Activated CD4-positive, CD25-positive, alpha-beta regulatory T cell (primary cell): ENCODE measurements around the gene SPATS2.
"Not testable (repeated sequence)": the region's sequence is repeated elsewhere in the genome, so short reads cannot be mapped to it uniquely, and the experiment has no call there.

Experiments used
- DNase-seq, 4 experiments: peaks; one replicate each; lab custom pipeline; 2025; lab: John Stamatoyannopoulos, UW

Gene SPATS2

DNA sequence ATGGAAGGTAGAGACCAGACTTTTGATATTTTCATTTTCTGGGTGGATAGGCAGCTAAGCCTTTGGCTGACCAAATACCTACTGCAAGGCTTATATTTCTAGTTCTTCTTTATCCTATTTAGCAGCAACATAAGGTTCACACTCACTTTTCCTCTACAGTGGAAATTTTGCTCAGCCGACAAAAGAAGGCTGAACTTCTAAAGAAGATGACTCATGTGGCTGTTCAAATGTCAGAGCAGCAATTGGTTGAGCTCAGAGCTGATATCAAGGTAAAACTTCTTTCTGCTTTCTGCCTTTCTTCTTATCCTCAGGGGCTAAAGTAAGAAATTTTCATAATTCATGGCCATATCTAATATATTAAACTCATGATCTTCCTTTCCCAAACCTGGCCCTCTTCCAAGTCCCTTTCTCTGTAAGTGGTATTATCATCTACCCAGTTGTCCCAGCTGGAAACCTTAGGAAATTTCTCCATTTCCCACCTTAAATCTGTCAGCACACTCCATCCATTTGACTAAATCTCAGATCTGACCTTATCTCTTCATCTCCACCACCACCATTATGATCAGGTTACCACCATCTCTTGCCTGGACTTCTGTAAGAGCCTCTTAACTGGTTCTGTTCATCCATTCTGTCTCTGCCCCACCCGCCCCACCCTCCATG is 151.8 kb downstream of the SPATS2 start:
- no peak for DNase-seq

DNA sequence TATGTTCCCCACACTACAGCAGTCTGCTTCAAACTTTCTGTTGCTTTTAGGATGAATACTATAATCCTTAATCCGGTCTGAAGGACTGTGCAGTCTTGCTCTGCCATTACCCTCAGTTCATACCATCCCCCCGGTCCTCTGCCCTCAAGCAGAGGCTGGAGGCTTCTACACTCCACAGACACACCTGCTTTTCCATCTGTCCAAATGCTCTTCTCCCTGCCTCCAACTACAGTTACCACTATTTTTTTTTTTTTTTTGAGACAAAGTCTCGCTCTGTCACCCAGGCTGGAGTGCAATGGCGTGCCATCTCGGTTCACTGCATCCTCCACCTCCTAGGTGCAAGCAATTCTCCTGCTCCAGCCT is 152.3 kb downstream of the SPATS2 start:
- DNase-seq: no peak

DNA sequence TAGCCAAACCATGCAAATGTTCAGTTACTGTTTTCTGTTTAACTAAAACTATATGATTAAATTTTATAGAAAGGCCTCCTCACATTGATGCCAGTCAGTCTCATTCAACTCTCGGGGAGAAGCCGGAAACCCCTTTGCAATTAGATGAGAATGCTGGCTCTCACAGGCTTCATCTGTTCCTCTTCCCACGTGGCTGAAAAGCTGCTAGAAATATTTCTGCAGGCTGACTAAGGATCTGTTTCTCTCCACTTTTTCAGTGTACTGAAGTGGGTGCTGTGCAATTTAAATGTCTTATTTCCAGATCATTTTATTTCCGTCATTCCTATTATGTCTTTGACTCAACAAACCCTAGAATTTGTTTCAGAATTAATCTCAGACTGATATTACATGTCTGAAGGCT is 154.1 kb downstream of the SPATS2 start:
- DNase-seq: no peak

GRCh38 chr12:49524660-49525324 is 157.5 kb downstream of the SPATS2 start:
- DNase-seq: no peak

DNA sequence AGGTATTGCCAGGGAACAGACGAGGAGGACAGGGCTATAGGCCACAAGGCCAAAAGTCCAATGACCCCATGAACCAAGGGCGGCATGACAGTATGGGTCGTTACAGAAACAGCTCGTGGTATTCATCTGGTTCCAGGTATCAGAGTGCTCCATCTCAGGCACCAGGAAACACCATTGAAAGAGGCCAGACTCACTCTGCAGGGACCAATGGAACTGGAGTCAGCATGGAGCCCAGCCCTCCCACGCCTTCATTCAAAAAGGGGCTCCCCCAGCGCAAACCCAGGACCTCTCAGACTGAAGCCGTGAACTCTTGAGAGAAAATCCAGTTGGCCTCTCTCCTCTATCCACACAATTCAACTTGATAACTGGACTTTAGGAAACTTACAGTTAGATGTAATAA is 158.7 kb downstream of the SPATS2 start:
- DNase-seq: no peak

DNA sequence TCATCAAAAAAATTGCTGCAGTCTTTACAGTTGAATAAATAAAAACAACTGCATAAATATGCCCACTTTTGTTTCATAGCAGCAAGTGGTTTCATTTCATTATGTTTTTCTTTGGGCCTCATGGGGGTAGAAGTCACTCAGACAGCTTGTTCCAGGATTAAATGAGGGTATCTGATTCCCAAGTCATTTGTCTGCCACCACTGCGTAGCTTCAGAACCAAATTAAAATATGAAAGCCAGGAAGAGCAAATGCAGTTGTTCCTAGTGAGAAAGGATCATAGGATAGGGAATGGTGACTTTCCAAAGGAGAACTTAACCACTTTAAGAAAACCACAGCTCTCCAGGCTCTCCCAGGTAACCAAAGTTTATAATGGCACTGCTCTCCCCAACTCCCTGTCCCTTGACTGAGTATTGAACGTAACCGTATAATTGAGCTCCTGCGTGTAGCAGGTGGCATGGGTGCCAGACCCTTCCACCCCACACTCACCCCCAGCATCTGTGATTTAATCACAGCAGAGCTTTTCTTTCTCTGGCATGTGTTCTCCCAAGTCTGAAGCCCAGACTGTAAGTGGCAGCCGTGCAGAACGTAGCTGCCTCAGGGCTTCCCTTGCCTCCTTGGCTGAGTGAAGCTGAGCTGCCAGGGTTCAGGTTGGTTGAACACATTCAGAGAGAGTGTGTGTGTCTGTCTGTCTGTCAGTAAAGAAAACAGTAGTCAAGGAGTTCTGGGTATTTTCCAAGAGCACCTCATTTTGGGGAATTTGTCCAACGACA is 160.3 kb downstream of the SPATS2 start:
- no peak for DNase-seq

- DNase-seq: no peak
Observed at GRCh38 chr12:49529414-49529813, 162.2 kb downstream of the SPATS2 start.

DNA sequence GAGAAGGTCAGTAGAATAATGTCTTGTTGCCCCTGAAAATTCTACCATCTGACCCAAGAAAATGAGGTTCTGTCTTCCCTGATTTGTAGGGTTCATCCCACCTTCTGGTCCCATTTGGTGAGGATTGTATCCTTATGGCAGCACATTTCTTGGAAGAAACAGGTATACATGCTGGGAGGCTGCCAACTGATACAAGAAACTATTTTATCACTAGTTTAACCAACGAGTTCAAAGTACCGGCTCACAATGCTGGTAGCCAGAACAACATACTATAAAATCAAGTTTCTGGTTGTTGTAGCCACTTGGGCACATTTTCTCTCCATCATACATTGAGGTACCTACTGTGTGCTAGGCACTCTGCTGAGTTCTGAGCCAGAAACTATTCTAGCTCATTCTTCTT is 164.5 kb downstream of the SPATS2 start:
- no peak for DNase-seq

DNA sequence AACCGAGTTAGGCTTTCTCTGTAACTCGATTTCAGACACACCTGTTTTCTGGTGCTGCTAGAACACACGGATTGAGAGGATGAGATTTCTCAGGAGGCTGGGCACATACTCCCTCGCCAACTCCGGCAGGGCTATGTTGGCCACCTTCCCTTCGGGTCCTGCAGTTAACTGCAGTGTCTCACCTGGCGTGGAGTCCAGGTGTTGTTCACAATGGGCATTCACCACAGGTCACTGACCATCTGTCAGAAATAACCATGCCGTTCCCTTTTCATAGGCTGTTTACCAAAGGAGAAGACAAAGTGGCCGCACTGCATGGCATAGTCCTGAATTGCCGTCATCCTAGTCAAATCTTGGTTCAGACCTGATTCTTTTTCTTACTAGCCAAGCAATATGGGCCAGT is 166.1 kb downstream of the SPATS2 start:
- no peak for DNase-seq

DNA sequence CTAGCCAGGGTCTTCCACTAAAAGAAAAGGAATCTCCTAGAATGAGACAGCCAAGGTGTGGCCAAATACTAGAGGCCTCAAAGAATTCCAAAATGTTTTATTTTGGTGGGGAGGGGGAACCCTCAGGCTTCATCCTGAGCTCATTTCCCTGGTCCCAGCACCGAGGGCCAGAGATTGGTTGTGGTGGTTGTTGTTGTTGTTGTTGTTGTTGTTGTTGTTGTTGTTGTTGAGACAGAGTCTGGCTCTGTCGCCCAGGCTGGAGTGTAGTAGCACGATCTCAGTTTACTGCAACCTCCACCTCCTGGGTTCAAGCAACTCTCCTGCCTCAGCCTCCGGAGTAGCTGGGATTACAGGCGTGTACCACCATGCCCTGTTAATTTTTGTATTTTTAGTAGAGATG is 166.9 kb downstream of the SPATS2 start:
- DNase-seq: not testable (repeated sequence)

DNA sequence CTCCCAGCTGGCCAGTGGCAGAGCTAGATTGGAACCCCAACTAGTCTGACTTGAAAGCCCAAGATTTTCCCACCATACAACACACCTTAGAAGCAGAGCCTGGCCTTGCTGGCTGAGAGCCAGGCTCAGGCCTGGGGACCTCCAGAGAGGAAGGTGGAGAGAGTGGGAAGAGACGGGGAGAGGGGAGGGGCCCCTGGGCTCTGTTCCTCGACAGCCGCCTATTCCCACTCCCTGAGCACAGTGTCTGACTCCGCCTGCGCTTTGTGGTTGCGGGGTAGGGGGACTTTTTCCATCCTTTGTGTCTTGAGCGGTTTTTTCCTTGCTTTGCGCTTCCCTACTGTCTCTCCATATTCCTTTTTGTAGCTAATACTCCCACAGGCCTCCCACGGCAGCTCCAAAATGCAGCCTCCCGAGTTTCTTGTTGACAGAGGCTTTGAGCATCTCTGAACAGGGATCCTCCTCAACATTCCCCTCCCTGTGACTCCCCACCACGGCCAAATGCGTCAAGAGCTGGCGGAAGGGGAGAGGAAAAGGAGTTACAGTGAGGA is 167.5 kb downstream of the SPATS2 start:
- DNase-seq: no peak

- DNase-seq: no peak
Observed at GRCh38 chr12:49535921-49536525, 168.8 kb downstream of the SPATS2 start.

DNA sequence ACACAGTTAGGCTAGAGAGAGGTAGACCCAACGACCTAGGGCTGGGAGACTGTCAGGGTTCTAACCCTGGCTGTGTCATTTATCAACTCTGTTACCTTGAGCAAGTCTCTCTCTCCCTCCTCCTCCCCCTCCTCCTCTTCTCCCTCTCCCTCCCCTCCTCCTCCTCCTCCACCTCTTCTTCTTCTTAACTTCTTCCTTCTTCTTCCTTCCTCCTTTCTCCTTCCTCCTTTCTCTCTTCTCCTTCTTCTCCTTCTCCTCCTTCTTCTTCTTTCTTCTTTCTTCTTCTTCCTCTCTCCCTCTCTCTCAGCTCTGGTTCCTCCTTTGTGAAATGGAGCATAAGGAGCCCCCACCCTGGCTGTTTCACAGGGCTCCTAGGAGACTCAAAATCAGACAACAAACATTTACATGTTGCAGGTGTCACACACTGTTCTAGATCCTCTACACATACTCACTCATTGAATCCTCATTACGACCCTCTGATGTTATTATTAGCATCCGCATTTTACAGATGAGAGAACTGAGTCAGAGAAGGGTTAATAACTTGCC is 169.3 kb downstream of the SPATS2 start:
- no peak for DNase-seq

DNA sequence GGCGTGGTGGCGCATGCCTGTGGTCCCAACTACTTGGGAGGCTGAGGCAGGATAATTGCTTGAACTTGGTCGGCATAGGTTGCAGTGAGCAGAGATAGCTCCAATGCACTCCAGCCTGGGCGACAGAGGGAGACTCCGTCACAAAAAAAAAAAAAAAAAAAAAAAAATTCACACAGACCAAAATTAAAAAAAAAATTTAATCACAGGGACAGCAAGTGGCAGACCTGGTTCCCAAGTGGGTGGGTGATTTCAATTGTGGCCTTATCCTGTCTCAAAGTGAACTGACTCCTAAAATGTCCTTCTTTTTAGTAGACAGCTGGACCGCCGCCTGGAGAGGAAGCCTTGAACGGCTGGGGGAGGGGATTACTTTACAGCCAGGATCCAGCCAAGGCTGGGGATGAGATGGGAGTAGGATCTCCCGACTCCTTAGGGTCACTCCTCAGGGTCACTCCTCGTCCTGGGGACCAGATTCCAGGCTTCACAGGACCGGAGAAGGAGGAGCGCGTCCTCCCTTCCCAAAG is 170.0 kb downstream of the SPATS2 start:
- no peak for DNase-seq

DNA sequence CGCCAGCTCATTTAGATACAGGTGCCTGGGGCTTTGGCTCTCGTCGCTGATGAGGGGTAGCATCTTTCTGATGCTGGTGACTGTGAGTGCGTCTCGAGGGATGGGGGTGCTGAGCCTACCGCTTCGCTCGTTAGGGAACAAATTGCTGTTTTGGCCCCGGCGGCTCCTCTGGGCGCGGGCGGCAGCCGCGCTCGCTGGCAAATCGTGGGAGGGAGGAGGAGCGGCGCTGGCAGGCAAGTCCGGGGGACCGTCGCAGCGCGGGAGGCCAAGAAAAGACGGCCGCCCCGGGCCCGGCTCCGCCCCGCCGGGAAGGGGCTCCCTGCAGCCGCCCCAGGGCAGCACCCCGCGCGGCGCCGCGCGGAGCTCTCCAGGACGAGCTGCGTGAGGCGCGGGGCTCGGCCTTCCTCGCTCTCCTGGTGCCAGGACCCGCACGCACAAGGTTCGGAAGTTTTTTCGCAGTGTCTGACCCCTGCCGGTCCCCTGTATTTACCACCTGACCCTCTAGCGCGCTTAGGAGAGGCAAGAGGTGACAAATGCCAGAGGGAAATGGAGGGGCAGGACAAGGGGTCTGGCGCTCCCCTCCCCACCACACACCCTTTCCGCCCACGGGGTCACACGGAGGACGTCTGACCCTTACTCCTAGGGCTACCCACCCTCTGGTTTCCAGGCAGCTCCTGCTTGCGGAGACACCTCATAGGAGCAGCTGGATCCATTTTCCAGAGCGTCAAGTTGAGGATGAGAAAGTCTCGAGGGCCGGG is 170.7 kb downstream of the SPATS2 start:
- DNase-seq: no peak

DNA sequence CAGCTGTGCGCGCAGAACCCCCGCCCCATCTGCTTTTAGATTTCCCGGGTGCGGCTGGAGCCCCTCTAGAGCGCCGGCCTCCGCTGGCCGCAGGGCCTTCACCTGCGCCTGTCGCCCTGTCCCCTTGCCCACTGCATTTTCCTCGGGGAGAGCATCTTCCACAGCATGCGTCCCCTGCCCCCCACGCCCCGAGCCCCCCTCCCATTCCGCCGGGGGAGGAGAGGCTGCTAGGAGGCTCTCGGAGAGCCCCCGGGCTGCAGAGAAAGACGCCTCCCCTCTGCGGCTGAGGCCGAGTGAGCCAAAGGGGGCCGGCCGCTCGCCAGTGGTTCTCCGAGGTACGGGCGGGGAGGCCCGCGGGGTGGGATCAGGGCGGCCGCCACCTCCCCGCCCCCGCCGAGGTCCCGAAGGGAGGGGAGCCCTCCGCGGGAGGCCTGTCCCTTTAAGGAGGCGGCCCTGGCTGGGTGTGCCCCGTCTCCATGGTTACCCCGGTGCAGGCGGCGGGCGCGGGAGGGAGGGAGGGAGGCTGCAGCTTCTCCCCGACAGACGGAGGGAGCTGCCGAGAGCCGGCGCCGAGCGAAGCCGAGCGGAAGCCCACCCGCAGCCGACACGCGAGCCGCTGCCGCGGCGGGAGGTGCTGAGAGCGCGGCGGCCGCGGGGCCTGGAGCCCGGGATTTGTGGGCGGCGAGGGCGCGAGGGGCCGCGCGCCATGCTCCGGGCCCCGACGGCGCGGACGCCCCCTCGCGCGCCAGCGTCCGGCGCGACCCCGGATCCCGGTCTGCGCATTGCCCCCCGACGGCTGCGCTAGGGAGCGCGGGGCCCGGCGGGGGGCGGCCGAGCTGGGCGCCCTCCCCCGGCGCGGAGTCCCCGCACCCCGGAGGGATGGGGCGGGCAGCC is 171.5 kb downstream of the SPATS2 start, which contains the start of gene KCNH3:
Gene KCNH3, plus strand, starts transcription at position 521 of the 894 bp plus-strand sequence. CDS start 387 bp downstream, outside the sequence.
- peak; percentile 56 to 86 (median 73) for DNase-seq

DNA sequence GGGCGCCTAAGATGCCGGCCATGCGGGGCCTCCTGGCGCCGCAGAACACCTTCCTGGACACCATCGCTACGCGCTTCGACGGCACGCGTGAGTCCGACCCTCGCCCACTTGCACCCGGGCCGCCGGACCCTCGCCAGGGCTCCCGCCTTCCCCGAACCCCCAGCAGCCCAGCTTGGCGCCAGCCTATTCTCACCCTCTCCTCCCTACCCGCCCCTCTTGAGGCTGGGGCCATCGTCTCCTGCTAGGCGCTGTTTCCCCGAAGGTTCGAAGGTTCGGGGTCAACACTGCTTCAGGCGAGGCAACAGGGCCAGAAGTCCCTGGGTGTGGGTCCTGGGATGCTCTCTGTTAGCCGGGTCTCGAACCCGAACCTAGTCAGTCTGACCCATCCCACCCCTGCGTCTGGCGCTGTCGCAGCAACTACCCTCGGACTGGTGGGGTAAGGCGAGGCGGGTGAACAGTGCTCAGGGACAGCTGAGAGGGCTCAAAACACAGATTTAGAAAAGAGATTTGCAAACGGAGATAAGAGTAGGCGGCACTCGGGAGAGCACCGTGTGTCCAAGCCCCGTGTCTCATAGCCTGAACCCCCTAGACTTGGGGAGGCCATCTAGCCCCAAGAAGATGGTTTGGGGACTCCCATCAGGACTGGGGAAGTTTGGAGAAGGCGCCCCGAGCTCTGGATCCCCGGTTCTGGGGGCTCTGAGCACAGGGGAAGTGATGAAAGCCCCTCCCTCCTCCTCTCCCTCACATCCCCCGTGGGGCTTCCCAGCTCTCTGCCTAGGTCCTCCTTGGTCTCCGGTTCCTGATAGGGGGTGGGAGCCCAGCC is 172.4 kb downstream of the SPATS2 start:
- no peak for DNase-seq

DNA sequence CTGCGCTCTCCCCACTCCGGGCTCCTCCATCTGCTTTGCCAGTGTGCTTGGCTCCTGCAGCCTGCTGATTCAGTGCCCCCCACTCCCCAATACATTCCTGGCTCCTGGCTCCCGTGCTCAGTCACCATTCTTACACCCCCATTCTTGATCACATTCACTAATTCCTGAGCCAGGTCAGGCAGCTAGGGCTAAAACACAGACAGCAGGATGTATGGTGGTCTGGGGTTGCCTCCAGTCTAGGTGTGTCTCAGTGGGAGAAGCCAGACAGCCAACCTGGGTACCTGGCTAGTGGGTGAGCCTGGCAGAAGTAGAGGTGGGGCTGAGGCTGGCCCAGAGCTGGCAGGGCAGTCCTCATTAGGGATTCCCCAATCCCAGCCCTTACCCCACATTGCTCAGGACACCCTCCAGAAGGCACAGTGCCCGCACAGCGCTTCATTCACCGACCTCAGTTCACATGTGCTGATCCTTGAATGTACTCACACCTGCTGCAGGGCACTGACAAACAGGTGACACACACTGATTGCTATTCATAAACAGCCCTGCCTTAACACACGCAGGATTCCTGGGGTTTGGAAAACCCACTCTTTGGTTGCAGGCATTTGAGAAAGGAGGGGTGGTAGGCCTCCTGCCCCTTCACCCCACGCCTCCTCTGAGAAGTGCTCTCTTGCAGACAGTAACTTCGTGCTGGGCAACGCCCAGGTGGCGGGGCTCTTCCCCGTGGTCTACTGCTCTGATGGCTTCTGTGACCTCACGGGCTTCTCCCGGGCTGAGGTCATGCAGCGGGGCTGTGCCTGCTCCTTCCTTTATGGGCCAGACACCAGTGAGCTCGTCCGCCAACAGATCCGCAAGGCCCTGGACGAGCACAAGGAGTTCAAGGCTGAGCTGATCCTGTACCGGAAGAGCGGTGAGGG is 173.2 kb downstream of the SPATS2 start:
- no peak for DNase-seq
